CD4-positive, alpha-beta T cell treated with Interferon gamma for 1 hour (primary cell): ENCODE data around the gene IRF8.

Source experiments
- DNase-seq: peaks from one replicate; pipeline ENCODE4 v3.0.0-alpha.2; 2020

The IRF8 gene

GRCh38 chr16:85914423-85914794 is 15.4 kb downstream of the IRF8 start:
- DNase-seq, result no peak

- no peak for DNase-seq
Measured at GRCh38 chr16:85915125-85915845, 16.3 kb downstream of the IRF8 start.

DNA sequence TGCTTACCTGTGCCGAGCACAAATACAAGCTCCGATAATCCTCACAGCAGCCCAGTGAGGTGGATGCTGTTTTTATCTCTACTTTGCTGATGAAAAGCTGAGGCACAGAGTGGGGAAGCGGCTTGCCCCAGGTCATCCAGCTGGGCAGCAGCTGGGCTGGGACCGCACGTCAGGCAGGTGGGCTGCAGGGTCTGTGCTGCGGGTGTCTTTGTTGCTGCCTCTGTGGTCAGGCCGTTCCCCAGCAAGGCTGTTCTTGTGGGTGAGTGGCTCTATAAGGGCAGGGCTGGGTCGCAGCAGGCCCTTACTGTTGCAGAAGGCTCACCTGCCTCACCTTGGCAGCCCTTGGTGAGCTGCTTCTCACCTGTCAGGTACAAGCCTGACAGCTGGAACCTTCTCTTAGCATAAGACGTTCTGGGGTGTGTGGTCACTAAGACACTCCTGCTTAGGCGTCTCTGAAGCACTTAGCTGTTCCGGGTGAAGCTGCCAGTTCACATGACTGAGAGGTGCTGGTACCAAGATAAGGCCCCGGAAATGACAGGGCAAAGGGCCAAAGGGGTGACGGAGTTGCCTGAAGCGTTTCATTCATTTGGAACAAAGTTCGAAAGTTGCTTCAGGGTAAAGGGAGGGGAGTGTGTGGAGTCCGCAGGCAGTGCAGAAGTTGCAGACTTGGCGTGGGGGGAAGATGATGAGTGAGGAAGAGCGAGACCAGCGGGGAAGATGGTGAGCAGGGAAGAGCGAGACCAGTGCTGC is 17.4 kb downstream of the IRF8 start:
- peak; percentile 43 for DNase-seq

DNA sequence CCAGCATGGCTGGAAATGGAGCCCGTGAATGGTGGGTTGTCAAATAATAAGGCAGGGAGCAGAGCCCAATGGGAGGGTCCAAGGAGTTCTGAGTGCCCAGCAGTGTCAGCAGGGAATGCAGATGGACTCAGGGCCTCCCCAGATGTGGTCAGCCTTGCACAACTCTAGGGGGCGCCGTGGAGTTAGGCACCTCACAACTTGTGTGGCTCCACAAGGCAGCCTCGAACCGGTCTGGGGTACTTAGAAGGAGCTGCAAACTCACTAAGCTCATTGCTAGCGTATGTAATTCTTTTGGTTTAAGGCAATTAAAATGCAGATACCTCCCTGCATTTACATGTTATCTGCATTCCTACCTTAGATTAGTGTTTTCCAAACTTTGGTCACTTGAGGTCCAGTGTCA is 18.1 kb downstream of the IRF8 start:
- no peak for DNase-seq

- DNase-seq, result no peak
Measured at GRCh38 chr16:85917959-85918358, 19.0 kb downstream of the IRF8 start.

GRCh38 chr16:85918436-85918835 is 19.5 kb downstream of the IRF8 start:
- DNase-seq, result no peak

- DNase-seq, result no peak
Measured at GRCh38 chr16:85919271-85920267, 20.6 kb downstream of the IRF8 start.

GRCh38 chr16:85921026-85921425 is 22.1 kb downstream of the IRF8 start:
- no peak for DNase-seq

GRCh38 chr16:85923153-85924021 is 24.4 kb downstream of the IRF8 start:
- no peak for DNase-seq

DNA sequence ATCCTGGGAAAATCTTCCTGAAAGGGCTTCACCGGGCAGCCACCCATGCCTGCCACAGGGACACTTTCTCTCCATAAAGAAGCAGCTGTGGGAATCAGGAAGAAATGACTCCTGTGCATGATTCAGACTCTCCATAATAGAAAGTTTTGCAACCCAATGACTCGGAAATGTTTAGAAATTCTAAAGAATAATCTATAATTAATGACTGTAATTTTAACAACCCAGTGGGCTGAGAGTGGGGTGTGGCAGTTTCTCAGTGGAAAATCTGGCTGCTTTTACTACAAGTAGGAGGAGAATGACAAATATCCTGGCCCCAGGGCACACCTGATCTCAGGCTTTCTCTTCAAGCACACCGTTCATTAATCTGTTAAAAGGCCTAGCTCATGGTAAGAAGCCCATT is 25.7 kb downstream of the IRF8 start:
- DNase-seq, result no peak

GRCh38 chr16:85926370-85926769 is 27.4 kb downstream of the IRF8 start:
- no peak for DNase-seq

- DNase-seq, result no peak
Measured at GRCh38 chr16:85927371-85927770, 28.4 kb downstream of the IRF8 start.

- no peak for DNase-seq
Measured at GRCh38 chr16:85927959-85928358, 29.0 kb downstream of the IRF8 start.

DNA sequence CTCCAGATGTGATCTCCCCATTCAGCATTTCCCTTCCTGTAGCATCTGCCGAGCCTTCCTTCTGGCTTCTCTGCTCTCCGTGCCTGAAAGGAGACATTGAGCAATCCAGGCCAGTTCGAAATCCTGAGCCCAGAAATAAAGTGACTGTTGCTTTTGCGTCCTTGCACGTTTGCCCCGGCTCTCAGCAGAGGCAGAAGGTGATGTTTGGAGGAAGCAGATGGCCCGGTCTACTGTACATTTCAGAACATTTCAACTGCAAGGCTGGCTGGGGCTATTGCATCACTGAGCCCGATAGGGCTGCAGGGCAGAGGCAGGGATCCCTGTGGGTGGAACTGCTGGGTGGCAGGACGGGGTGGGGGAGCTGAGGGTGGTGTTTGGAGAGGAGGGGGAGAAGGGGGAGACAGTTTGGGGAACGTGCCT is 29.4 kb downstream of the IRF8 start:
- peak; percentile 55 for DNase-seq

- no peak for DNase-seq
Measured at GRCh38 chr16:85929259-85929721, 30.3 kb downstream of the IRF8 start.

DNA sequence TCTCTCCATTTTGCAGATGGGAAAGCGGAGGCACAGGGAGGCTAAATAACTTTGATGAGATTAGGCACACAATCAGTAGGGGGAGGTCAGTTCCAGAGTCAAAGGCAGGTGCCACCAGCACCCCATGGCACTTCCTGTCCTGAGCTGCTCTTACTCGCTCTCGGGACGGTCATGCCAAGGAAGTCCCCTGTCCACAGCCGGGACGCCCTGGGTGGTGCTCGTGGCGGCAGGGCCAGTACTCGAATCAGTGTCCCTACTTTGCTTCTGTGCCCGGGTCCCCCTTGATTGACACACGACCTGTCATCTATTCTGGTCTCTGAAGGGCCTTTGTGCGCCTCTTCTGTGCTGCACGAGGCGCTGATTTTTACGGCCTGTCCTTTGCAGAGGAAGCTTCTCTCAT is 31.3 kb downstream of the IRF8 start:
- DNase-seq, result no peak

- DNase-seq, result peak; percentile 47
Measured at GRCh38 chr16:85931596-85932402, 32.8 kb downstream of the IRF8 start.

GRCh38 chr16:85934210-85934609 is 35.2 kb downstream of the IRF8 start:
- DNase-seq, result no peak

GRCh38 chr16:85935391-85935973 is 36.5 kb downstream of the IRF8 start:
- DNase-seq, result no peak

- DNase-seq, result peak; percentile 80
Measured at GRCh38 chr16:85935974-85936760, 37.2 kb downstream of the IRF8 start.
